OCI-LY7 (cell line): ENCODE results near the gene SKP2. TPM values are rescaled to one million over a fixed set of nuclear protein-coding genes. Genes with fewer than 3 reads are reported as not detected.

Experiments used
- BruUV-seq: library from RNA; stranded (reverse); fragments of 400-500 nt; replicated peaks from 2 replicates; lab custom pipeline; 2021; lab: Mats Ljungman, UMichigan
- CTCF ChIA-PET: fragments of 300-600 bp; sonication (Branson Sonifier 250); formaldehyde crosslinking; loops from one replicate; lab custom pipeline; 2022; ENCODE audit warnings: antibody characterized with exemption; ENCODE audit not compliant: unreplicated experiment; lab: Charles Lee
- POLR2A ChIA-PET: fragments of 300-600 bp; sonication (Branson Sonifier 250); formaldehyde crosslinking; loops from one replicate; lab custom pipeline; 2022; ENCODE audit warnings: antibody characterized with exemption; lab: Charles Lee
- DNase-seq: peaks from one replicate; pipeline ENCODE4 v3.0.0-alpha.2; 2015; ENCODE audit warnings: low spot score
- H2AFZ ChIP-seq: fragments of 200-600 bp; sonication (generic), shearing (Covaris generic); 2 replicates; pipeline ENCODE4 v1.6.1; 2014; ENCODE audit warnings: mild to moderate bottlenecking, antibody characterized with exemption, low read length, moderate library complexity
- H3K27ac ChIP-seq: fragments of 200-600 bp; sonication (generic); 2 replicates; pipeline ENCODE4 v1.5.1; 2014; ENCODE audit warnings: mixed run types, low read depth, mild to moderate bottlenecking, moderate library complexity, low read length, inconsistent platforms; ENCODE audit not compliant: poor library complexity, severe bottlenecking
- H3K36me3 ChIP-seq: fragments of 200-600 bp; sonication (generic); 2 replicates; pipeline ENCODE4 v1.6.1; 2014; ENCODE audit warnings: mild to moderate bottlenecking, antibody characterized with exemption, low read length, moderate library complexity, mixed read lengths; ENCODE audit not compliant: insufficient read depth
- H3K4me1 ChIP-seq: fragments of 200-600 bp; sonication (generic); 2 replicates; pipeline ENCODE4 v1.5.1; 2014; ENCODE audit warnings: mild to moderate bottlenecking, low read length; ENCODE audit not compliant: insufficient read depth, poor library complexity, severe bottlenecking
- H3K4me2 ChIP-seq: fragments of 200-600 bp; sonication (generic); 2 replicates; pipeline ENCODE4 v1.6.1; 2014; ENCODE audit warnings: mild to moderate bottlenecking, low read length
- H3K4me3 ChIP-seq: fragments of 200-600 bp; sonication (generic); 2 replicates; pipeline ENCODE4 v1.5.1; 2014; ENCODE audit warnings: mild to moderate bottlenecking, low read depth, low read length; ENCODE audit not compliant: poor library complexity, severe bottlenecking
- H3K79me2 ChIP-seq: fragments of 200-600 bp; sonication (generic); 2 replicates; pipeline ENCODE4 v1.6.1; 2016; ENCODE audit warnings: low read depth, mild to moderate bottlenecking, low read length, moderate library complexity, mixed read lengths; ENCODE audit not compliant: insufficient read depth
- H3K9me2 ChIP-seq: fragments of 200-600 bp; sonication (generic); 2 replicates; pipeline ENCODE4 v1.6.1; 2016; ENCODE audit warnings: mild to moderate bottlenecking, low read length, mixed read lengths; ENCODE audit not compliant: insufficient read depth
- H3K9me3 ChIP-seq: fragments of 200-600 bp; sonication (generic); 2 replicates; pipeline ENCODE4 v1.6.1; 2014; ENCODE audit warnings: mild to moderate bottlenecking, mixed run types, low read length, mixed read lengths
- H4K20me1 ChIP-seq: fragments of 200-600 bp; sonication (generic); 2 replicates; pipeline ENCODE4 v1.6.1; 2014; ENCODE audit warnings: mild to moderate bottlenecking, antibody characterized with exemption, low read length, moderate library complexity, mixed read lengths; ENCODE audit not compliant: insufficient read depth
- EZH2phosphoT487 ChIP-seq: fragments of 200-600 bp; sonication (generic); IDR thresholded peaks from 2 replicates; pipeline ENCODE4 v1.6.1; 2018; ENCODE audit warnings: low read depth, borderline replicate concordance, mild to moderate bottlenecking, mixed run types, antibody characterized with exemption, low read length, moderate library complexity, mixed read lengths
- intact Hi-C: fragments of 100-400 bp; cut with micrococcal nuclease; formaldehyde crosslinking; loops from one replicate; pipeline ENCODE4 v1.10.0; 2022; ENCODE audit not compliant: unreplicated experiment
- total RNA-seq, 2 experiments: library from RNA; depleted of rRNA in 1 of 2; stranded (reverse); fragments of >200 nt in 1 of 2; shearing (Covaris generic) in 1 of 2; gene quantifications; 2 replicates each; pipeline ENCODE4 v1.2.3, GENCODE V29; 2014 to 2022
- TF ChIP-seq, protein P1 (sequence below): fragments of 200-600 bp; sonication (generic); conservative IDR thresholded peaks from 2 replicates; pipeline ENCODE4 v1.5.1; 2014; ENCODE audit warnings: mild to moderate bottlenecking, antibody characterized with exemption, low read length, moderate library complexity, mixed read lengths

The SKP2 gene
- total RNA-seq, 2 experiments from 2014 or later, result 71.8 to 74.0 TPM

DNA sequence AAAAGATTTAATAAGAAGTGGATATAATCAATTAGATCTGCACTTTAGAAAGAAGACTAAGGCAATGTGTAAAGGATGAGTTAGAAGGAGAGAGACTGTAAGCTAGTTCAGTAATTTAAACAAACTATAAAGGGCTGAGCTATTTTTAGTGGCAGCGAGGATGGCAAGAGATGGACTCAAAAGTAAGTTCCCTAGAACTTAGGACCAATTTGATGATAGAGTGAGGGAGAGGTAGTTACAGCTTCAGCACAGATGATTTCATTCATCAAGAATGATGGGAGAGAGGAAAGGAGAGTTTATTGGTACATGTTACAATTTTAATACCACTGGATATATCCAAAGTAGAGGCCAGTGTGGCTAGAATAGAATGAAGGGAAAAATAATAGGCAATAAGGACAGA is 70.7 kb downstream of the SKP2 start:
- H3K9me2 ChIP-seq, result no peaks in the 10 kb centered on the region
- no peak overlapping the region for H2AFZ ChIP-seq
- no peaks in the 10 kb centered on the region for H3K4me1 ChIP-seq
- H3K36me3 ChIP-seq, result peaks cover 65% of the 10 kb centered on the region
- H4K20me1 ChIP-seq, result no peaks in the 10 kb centered on the region
- no peak overlapping the region for H3K4me3 ChIP-seq
- no peaks in the 10 kb centered on the region for H3K79me2 ChIP-seq
- H3K9me3 ChIP-seq, result no peaks in the 10 kb centered on the region
- H3K4me2 ChIP-seq, result no peak overlapping the region
- DNase-seq, result no peak
- ChIA-PET POLR2A (interaction anchor here (0.8 kb wide), 1 partner anchor 720 kb away, joined by 3 read pairs; no protein-coding TSS in a partner anchor), CTCF (interaction anchor here (0.5 kb wide), 1 partner anchor 1388 kb away, joined by 3 read pairs; no protein-coding TSS in a partner anchor)
- TF ChIP-seq, protein P1, sequence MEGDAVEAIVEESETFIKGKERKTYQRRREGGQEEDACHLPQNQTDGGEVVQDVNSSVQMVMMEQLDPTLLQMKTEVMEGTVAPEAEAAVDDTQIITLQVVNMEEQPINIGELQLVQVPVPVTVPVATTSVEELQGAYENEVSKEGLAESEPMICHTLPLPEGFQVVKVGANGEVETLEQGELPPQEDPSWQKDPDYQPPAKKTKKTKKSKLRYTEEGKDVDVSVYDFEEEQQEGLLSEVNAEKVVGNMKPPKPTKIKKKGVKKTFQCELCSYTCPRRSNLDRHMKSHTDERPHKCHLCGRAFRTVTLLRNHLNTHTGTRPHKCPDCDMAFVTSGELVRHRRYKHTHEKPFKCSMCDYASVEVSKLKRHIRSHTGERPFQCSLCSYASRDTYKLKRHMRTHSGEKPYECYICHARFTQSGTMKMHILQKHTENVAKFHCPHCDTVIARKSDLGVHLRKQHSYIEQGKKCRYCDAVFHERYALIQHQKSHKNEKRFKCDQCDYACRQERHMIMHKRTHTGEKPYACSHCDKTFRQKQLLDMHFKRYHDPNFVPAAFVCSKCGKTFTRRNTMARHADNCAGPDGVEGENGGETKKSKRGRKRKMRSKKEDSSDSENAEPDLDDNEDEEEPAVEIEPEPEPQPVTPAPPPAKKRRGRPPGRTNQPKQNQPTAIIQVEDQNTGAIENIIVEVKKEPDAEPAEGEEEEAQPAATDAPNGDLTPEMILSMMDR, result no peak
- no peak for TF ChIP-seq EZH2phosphoT487
- BruUV-seq, result no TSS peak
- intact Hi-C loops, result no loop called here
- H3K27ac ChIP-seq, result no peak overlapping the region

DNA sequence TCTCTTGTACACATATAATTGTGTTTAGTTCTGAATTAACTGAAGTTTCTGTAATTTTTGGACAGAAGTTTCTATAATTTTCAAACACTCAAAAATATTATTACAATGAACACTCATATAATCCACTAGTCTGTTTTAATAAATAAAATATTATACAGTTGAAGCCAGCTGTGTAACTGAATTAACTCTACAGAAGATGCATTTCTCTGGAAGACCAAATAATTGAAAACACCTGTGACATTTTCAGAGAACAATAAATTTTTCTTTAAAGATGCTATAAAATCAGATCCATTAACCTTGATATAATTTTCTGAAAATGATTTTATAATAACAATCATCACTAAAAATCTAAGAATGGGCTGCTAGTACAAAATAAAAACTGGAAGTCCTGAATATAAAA is 75.1 kb downstream of the SKP2 start:
- H3K27ac ChIP-seq, result no peak overlapping the region
- H4K20me1 ChIP-seq, result no peaks in the 10 kb centered on the region
- no peaks in the 10 kb centered on the region; the same call in 1 of the 2 replicates for H3K79me2 ChIP-seq
- POLR2A ChIA-PET, result interaction anchor here (0.7 to 2.4 kb wide), 4 partner anchors 10 to 187 kb away, joined by 3 to 11 read pairs (median 4); partner anchors contain the start of gene NADK2
- BruUV-seq, result no TSS peak
- no peaks in the 10 kb centered on the region for H3K9me2 ChIP-seq
- no peaks in the 10 kb centered on the region for H3K4me1 ChIP-seq
- H2AFZ ChIP-seq, result no peak overlapping the region
- H3K4me2 ChIP-seq, result no peak overlapping the region
- no peak overlapping the region for H3K4me3 ChIP-seq
- no peaks in the 10 kb centered on the region for H3K9me3 ChIP-seq
- no peak for TF ChIP-seq EZH2phosphoT487
- TF ChIP-seq, protein P1, result no peak
- CTCF ChIA-PET, result no interaction called here
- H3K36me3 ChIP-seq, result peaks cover 30% of the 10 kb centered on the region
- no peak for DNase-seq
- intact Hi-C loops, result no loop called here

- TF ChIP-seq, protein P1, result no peak
- TF ChIP-seq EZH2phosphoT487, result no peak
- Histone ChIP-seq H3K4me2 (no peak overlapping the region), H3K4me1 (no peaks in the 10 kb centered on the region), H3K4me3 (no peak overlapping the region), H4K20me1 (no peaks in the 10 kb centered on the region), H3K79me2 (no peaks in the 10 kb centered on the region; the same call in 1 of the 2 replicates), H2AFZ (no peak overlapping the region), H3K9me3 (no peaks in the 10 kb centered on the region), H3K36me3 (peaks cover 23% of the 10 kb centered on the region; the same call in 1 of the 2 replicates), H3K27ac (no peak overlapping the region), H3K9me2 (no peaks in the 10 kb centered on the region)
- POLR2A ChIA-PET, result interaction anchor here (0.7 to 2.4 kb wide), 3 partner anchors 8 to 102 kb away, joined by 3 to 11 read pairs (median 4); partner anchors contain the start of gene NADK2
- no TSS peak for BruUV-seq
- no peak for DNase-seq
- CTCF ChIA-PET, result no interaction called here
- intact Hi-C loops, result no loop called here
Observed at GRCh38 chr5:36228505-36228904, 76.6 kb downstream of the SKP2 start.
